CD4-positive, alpha-beta T cell treated with Interleukin-12 subunit alpha and Interleukin-12 subunit beta, for 1 hour (primary cell): ENCODE data around the gene HRH2.
"Not testable (repeated sequence)": the region's sequence is repeated elsewhere in the genome, so short reads cannot be mapped to it uniquely, and the experiment has no call there.

ENCODE experiments used
- DNase-seq: peaks from one replicate; pipeline ENCODE4 v3.0.0-alpha.2; 2020

The HRH2 gene

GRCh38 chr5:175745210-175745609, 87.3 kb downstream of the HRH2 start:
- no peak for DNase-seq

- DNase-seq, result no peak
Measured at GRCh38 chr5:175746851-175747250, 89.0 kb downstream of the HRH2 start.

- no peak for DNase-seq
Measured at GRCh38 chr5:175747539-175748060, 89.7 kb downstream of the HRH2 start.

- no peak for DNase-seq
Measured at GRCh38 chr5:175748650-175749049, 90.8 kb downstream of the HRH2 start.

GRCh38 chr5:175749591-175749990, 91.7 kb downstream of the HRH2 start:
- no peak for DNase-seq

- DNase-seq, result no peak
Measured at GRCh38 chr5:175750511-175750931, 92.7 kb downstream of the HRH2 start.

GRCh38 chr5:175751369-175751768, 93.5 kb downstream of the HRH2 start:
- DNase-seq, result no peak

- DNase-seq, result no peak
Measured at GRCh38 chr5:175752826-175753535, 95.1 kb downstream of the HRH2 start.

GRCh38 chr5:175753536-175754402, 95.9 kb downstream of the HRH2 start:
- no peak for DNase-seq

- not testable (repeated sequence) for DNase-seq
Measured at GRCh38 chr5:175759991-175760390, 102.1 kb downstream of the HRH2 start.
